ENCODE data around the gene GPR146. TPM values are rescaled to one million over a fixed set of nuclear protein-coding genes. Genes with fewer than 3 reads are reported as not detected.

GPR146 gene
- total RNA-seq, 1 donor from 2014 or later: 1.7 TPM

GRCh38 chr7:1016577-1017531 is 27.5 kb upstream of the GPR146 start:
- no peak overlapping the region for H2AFZ ChIP-seq (ENCODE audit: low read depth, low read length)
- Mint-ChIP-seq H3K27ac (ENCODE audit: unreplicated experiment) (no peak overlapping the region), H3K27me3 (ENCODE audit: low read depth, unreplicated experiment) (no peaks in the 10 kb centered on the region), H3K4me3 (ENCODE audit: unreplicated experiment) (no peak overlapping the region), H3K9me3 (ENCODE audit: unreplicated experiment) (no peaks in the 10 kb centered on the region), H3K4me1 (ENCODE audit: low read depth, unreplicated experiment) (peaks cover 8% of the 10 kb centered on the region), H3K36me3 (ENCODE audit: low read depth, unreplicated experiment) (peaks cover 13% of the 10 kb centered on the region)
- no peaks in the 10 kb centered on the region for H3K4me1 ChIP-seq (ENCODE audit: insufficient read depth, low read length)
- FAIRE-seq (no peak), DNase-seq (ENCODE audit: low read depth) (no peak)
- TF ChIP-seq CTCF (IDR thresholded peaks at IDR 0.05; ENCODE audit: insufficient read depth, low read depth, low read length) (no peak), EZH2 (IDR thresholded peaks at IDR 0.05; ENCODE audit: insufficient read depth, low read length) (no peak)
- no peak overlapping the region for H3K27ac ChIP-seq (ENCODE audit: low read depth, low read length)
- no peak overlapping the region for H3K9ac ChIP-seq (ENCODE audit: low read length)
- H4K20me1 ChIP-seq (ENCODE audit: insufficient read depth, low read length): peaks cover 62% of the 10 kb centered on the region
- H3K36me3 ChIP-seq (ENCODE audit: insufficient read depth, low read length): no peaks in the 10 kb centered on the region
- H3K4me3 ChIP-seq (ENCODE audit: insufficient read depth, low read depth, low read length): no peak overlapping the region
- H3K4me2 ChIP-seq (ENCODE audit: low read length): no peak overlapping the region
- no peaks in the 10 kb centered on the region for H3K27me3 ChIP-seq (ENCODE audit: insufficient read depth, low read length)
- no peaks in the 10 kb centered on the region for H3K9me3 ChIP-seq (ENCODE audit: insufficient read depth, low read depth, low read length)
- H3K79me2 ChIP-seq (ENCODE audit: insufficient read depth, low read length): peaks cover 43% of the 10 kb centered on the region

- H3K4me3 ChIP-seq (ENCODE audit: insufficient read depth, low read depth, low read length): no peak overlapping the region
- Mint-ChIP-seq H3K4me3 (ENCODE audit: unreplicated experiment) (no peak overlapping the region), H3K9me3 (ENCODE audit: unreplicated experiment) (no peaks in the 10 kb centered on the region), H3K27ac (ENCODE audit: unreplicated experiment) (peak overlapping the region; percentile 59), H3K4me1 (ENCODE audit: low read depth, unreplicated experiment) (peaks cover 8% of the 10 kb centered on the region), H3K36me3 (ENCODE audit: low read depth, unreplicated experiment) (peaks cover 17% of the 10 kb centered on the region), H3K27me3 (ENCODE audit: low read depth, unreplicated experiment) (no peaks in the 10 kb centered on the region)
- no peak overlapping the region for H3K27ac ChIP-seq (ENCODE audit: low read depth, low read length)
- H3K4me2 ChIP-seq (ENCODE audit: low read length): no peak overlapping the region
- H3K79me2 ChIP-seq (ENCODE audit: insufficient read depth, low read length): peaks cover 48% of the 10 kb centered on the region
- no peaks in the 10 kb centered on the region for H3K9me3 ChIP-seq (ENCODE audit: insufficient read depth, low read depth, low read length)
- H3K9ac ChIP-seq (ENCODE audit: low read length): no peak overlapping the region
- H3K27me3 ChIP-seq (ENCODE audit: insufficient read depth, low read length): no peaks in the 10 kb centered on the region
- TF ChIP-seq EZH2 (IDR thresholded peaks at IDR 0.05; ENCODE audit: insufficient read depth, low read length) (no peak), CTCF (IDR thresholded peaks at IDR 0.05; ENCODE audit: insufficient read depth, low read depth, low read length) (no peak)
- DNase-seq (ENCODE audit: low read depth) (no peak), FAIRE-seq (no peak)
- peaks cover 70% of the 10 kb centered on the region for H4K20me1 ChIP-seq (ENCODE audit: insufficient read depth, low read length)
- no peaks in the 10 kb centered on the region for H3K4me1 ChIP-seq (ENCODE audit: insufficient read depth, low read length)
- H3K36me3 ChIP-seq (ENCODE audit: insufficient read depth, low read length): no peaks in the 10 kb centered on the region
- H2AFZ ChIP-seq (ENCODE audit: low read depth, low read length): no peak overlapping the region
Measured at GRCh38 chr7:1017586-1018333, 26.6 kb upstream of the GPR146 start.

Measured in astrocyte (in vitro differentiated cells and primary cell).